Glutamatergic neuron (in vitro differentiated cells): ENCODE results near the gene MACROD2. TPM values are rescaled to one million over a fixed set of nuclear protein-coding genes. Genes with fewer than 3 reads are reported as not detected.

Source experiments
- DNase-seq: peaks from one replicate; pipeline ENCODE4 v3.0.0; 2022
- H3K27ac Mint-ChIP-seq: one replicate; pipeline ENCODE4 v1.8.0; 2020; ENCODE audit warnings: mild to moderate bottlenecking, mixed read lengths, inconsistent platforms; ENCODE audit not compliant: unreplicated experiment
- H3K27me3 Mint-ChIP-seq: one replicate; pipeline ENCODE4 v1.8.0; 2020; ENCODE audit warnings: mild to moderate bottlenecking, moderate library complexity, mixed read lengths, inconsistent platforms; ENCODE audit not compliant: unreplicated experiment
- H3K36me3 Mint-ChIP-seq: one replicate; pipeline ENCODE4 v1.8.0; 2020; ENCODE audit warnings: mild to moderate bottlenecking, mixed read lengths, inconsistent platforms; ENCODE audit not compliant: unreplicated experiment
- H3K4me1 Mint-ChIP-seq: one replicate; pipeline ENCODE4 v1.8.0; 2020; ENCODE audit warnings: mild to moderate bottlenecking, low read depth, mixed read lengths, inconsistent platforms; ENCODE audit not compliant: unreplicated experiment
- H3K4me3 Mint-ChIP-seq: one replicate; pipeline ENCODE4 v1.8.0; 2020; ENCODE audit warnings: mild to moderate bottlenecking, mixed read lengths, inconsistent platforms; ENCODE audit not compliant: unreplicated experiment
- H3K9me3 Mint-ChIP-seq: one replicate; pipeline ENCODE4 v1.8.0; 2020; ENCODE audit warnings: mild to moderate bottlenecking, moderate library complexity, mixed read lengths, inconsistent platforms; ENCODE audit not compliant: unreplicated experiment
- total RNA-seq: library from RNA; stranded (reverse); fragmentation: NEBNext Ultra II Directional; extraction: Animal tissue kit (Norgen Biotek cat#: 25700); gene quantifications from one replicate; pipeline ENCODE4 v1.2.1, GENCODE V29; 2021; ENCODE audit not compliant: unreplicated experiment
- TF ChIP-seq, protein P1 (sequence below): fragments of 200-600 bp; sonication (generic); IDR thresholded peaks from one replicate; pipeline ENCODE4 v1.5.0; 2021; ENCODE audit not compliant: partially characterized antibody, unreplicated experiment

The MACROD2 gene
- total RNA-seq, 1 donor from 2014 or later, result 8.7 TPM

GRCh38 chr20:14191559-14191958 is 196.2 kb downstream of the MACROD2 start:
- Mint-ChIP-seq H3K9me3 (no peaks in the 10 kb centered on the region), H3K27ac (no peak overlapping the region), H3K4me1 (peaks cover 7% of the 10 kb centered on the region), H3K27me3 (no peaks in the 10 kb centered on the region), H3K4me3 (no peak overlapping the region), H3K36me3 (peaks cover 6% of the 10 kb centered on the region)
- TF ChIP-seq, protein P1, sequence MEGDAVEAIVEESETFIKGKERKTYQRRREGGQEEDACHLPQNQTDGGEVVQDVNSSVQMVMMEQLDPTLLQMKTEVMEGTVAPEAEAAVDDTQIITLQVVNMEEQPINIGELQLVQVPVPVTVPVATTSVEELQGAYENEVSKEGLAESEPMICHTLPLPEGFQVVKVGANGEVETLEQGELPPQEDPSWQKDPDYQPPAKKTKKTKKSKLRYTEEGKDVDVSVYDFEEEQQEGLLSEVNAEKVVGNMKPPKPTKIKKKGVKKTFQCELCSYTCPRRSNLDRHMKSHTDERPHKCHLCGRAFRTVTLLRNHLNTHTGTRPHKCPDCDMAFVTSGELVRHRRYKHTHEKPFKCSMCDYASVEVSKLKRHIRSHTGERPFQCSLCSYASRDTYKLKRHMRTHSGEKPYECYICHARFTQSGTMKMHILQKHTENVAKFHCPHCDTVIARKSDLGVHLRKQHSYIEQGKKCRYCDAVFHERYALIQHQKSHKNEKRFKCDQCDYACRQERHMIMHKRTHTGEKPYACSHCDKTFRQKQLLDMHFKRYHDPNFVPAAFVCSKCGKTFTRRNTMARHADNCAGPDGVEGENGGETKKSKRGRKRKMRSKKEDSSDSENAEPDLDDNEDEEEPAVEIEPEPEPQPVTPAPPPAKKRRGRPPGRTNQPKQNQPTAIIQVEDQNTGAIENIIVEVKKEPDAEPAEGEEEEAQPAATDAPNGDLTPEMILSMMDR, result no peak
- no peak for DNase-seq

GRCh38 chr20:14193443-14193842 is 198.1 kb downstream of the MACROD2 start:
- Mint-ChIP-seq H3K27me3 (no peaks in the 10 kb centered on the region), H3K9me3 (no peaks in the 10 kb centered on the region), H3K36me3 (peaks cover 6% of the 10 kb centered on the region), H3K4me1 (peaks cover 7% of the 10 kb centered on the region), H3K4me3 (no peak overlapping the region), H3K27ac (no peak overlapping the region)
- TF ChIP-seq, protein P1, result no peak
- DNase-seq, result no peak

- DNase-seq, result no peak
- Mint-ChIP-seq H3K27me3 (no peaks in the 10 kb centered on the region), H3K4me3 (no peak overlapping the region), H3K9me3 (no peaks in the 10 kb centered on the region), H3K4me1 (peaks cover 7% of the 10 kb centered on the region), H3K36me3 (peaks cover 6% of the 10 kb centered on the region), H3K27ac (no peak overlapping the region)
- TF ChIP-seq, protein P1, result no peak
Measured at GRCh38 chr20:14193885-14194284, 198.6 kb downstream of the MACROD2 start.

- no peak overlapping the region for H3K27ac Mint-ChIP-seq
- TF ChIP-seq, protein P1, result no peak
- peaks cover 6% of the 10 kb centered on the region for H3K36me3 Mint-ChIP-seq
- no peaks in the 10 kb centered on the region for H3K27me3 Mint-ChIP-seq
- H3K4me3 Mint-ChIP-seq, result no peak overlapping the region
- H3K4me1 Mint-ChIP-seq, result peaks cover 7% of the 10 kb centered on the region
- H3K9me3 Mint-ChIP-seq, result no peaks in the 10 kb centered on the region
- no peak for DNase-seq
Measured at GRCh38 chr20:14197097-14197496, 201.8 kb downstream of the MACROD2 start.

- Mint-ChIP-seq H3K27me3 (no peaks in the 10 kb centered on the region), H3K36me3 (peaks cover 8% of the 10 kb centered on the region), H3K9me3 (peaks cover 3% of the 10 kb centered on the region), H3K4me3 (no peak overlapping the region), H3K4me1 (peaks cover 3% of the 10 kb centered on the region), H3K27ac (no peak overlapping the region)
- DNase-seq, result no peak
- TF ChIP-seq, protein P1, result peak; percentile 64
Measured at GRCh38 chr20:14198416-14198815, 203.1 kb downstream of the MACROD2 start.
